SK-N-MC (cell line): Measurements from ENCODE around the gene CDC6.

Source experiments
- DNase-seq: peaks from one replicate; pipeline ENCODE4 v3.0.0-alpha.2; 2011; ENCODE audit warnings: low read depth, low spot score
- H3K27ac ChIP-seq: fragments of 200-600 bp; sonication (generic); 2 replicates; pipeline ENCODE4 v1.5.1; 2016; ENCODE audit warnings: mixed run types
- H3K36me3 ChIP-seq: fragments of 200-600 bp; sonication (generic); 2 replicates; pipeline ENCODE4 v1.6.1; 2017; ENCODE audit warnings: antibody characterized with exemption, low read length, mixed read lengths; ENCODE audit not compliant: insufficient read depth
- H3K4me3 ChIP-seq: fragments of 200-600 bp; sonication (generic); 2 replicates; pipeline ENCODE4 v1.5.1; 2016
- H3K9ac ChIP-seq: fragments of 200-600 bp; sonication (generic); 2 replicates; pipeline ENCODE4 v1.8.0; 2017; ENCODE audit warnings: mixed run types, mixed read lengths; ENCODE audit not compliant: insufficient read length
- H3K9me3 ChIP-seq: fragments of 200-600 bp; sonication (generic); 2 replicates; pipeline ENCODE4 v1.6.1; 2017; ENCODE audit warnings: low read depth, mild to moderate bottlenecking, antibody characterized with exemption, low read length, moderate library complexity, mixed read lengths
- EZH2 ChIP-seq: fragments of 200-600 bp; sonication (generic); IDR thresholded peaks from one replicate; pipeline ENCODE4 v1.6.1; 2017; ENCODE audit warnings: antibody characterized with exemption
- FOXP2 ChIP-seq: optimal IDR thresholded peaks from 2 replicates; pipeline ENCODE3; 2011; ENCODE audit warnings: mild to moderate bottlenecking, moderate library complexity; ENCODE audit not compliant: insufficient read depth; ENCODE audit errors: extremely low read length, control extremely low read depth
- POLR2AphosphoS5 ChIP-seq: IDR thresholded peaks from 2 replicates; pipeline ENCODE4 v1.6.1; 2012; ENCODE audit warnings: mild to moderate bottlenecking, low read depth, low read length, borderline replicate concordance

CDC6 gene

DNA sequence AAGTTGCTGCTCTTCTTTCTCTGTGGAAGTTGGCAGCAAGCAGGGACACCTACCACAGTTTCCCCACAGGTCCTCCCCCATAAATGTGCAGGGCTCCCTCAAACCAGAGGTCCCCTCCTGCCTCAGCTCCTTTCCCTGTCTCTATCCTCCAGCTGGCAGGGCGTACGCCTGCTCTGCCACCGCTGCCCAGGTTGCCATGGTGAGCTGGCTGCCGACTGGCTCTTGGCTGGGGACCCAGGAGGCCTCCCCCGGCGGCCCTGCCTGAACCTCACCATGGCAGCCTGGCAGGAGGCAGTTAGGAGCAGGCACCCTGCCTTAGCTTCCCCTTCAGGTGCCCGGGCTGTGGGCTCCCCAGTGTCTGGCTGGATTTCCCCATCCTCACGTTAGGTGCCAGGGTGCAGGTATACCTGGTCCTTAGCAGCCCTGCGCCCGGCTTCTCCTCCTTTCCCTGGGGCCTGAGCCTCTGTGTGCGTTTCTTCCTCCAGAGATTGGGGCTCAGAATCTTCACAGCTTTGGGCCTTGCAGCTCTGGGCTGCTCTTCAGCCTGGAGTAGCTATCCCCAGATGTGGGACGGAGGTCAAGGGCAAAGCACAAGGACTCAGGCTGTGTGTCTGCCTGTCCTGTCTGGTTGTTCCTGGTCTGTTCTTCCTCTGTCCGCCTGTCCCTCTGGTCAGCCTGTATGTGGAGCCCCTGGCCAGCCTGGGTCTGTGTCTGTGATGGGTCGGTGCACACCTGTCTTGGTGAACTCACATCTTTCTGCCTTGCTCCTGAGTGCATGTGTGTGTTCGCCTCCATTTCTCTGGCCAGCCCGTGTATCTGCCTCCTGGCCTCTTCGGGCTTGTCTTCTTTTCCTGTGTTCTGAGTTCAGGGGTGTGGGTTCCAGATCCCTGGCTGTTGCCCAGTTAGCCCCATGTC is 61.1 kb downstream of the CDC6 start:
- Histone ChIP-seq H3K36me3 (peaks cover 23% of the 10 kb centered on the region; the same call in 1 of the 2 replicates), H3K27ac (peak overlapping the region; percentile 54; the same call in 1 of the 2 replicates)
- no peak for DNase-seq

GRCh38 chr17:40349477-40349894 is 61.8 kb downstream of the CDC6 start:
- no peak for TF ChIP-seq FOXP2

More for the DNA sequence above, 61.1 kb downstream of the CDC6 start:
- no peaks in the 10 kb centered on the region for H3K9me3 ChIP-seq
- no peak overlapping the region for H3K4me3 ChIP-seq
- no peak overlapping the region for H3K9ac ChIP-seq
- TF ChIP-seq FOXP2 (no peak), EZH2 (no peak), POLR2AphosphoS5 (no peak)

GRCh38 chr17:40349895-40350688 is 62.4 kb downstream of the CDC6 start:
- peaks cover 26% of the 10 kb centered on the region; the same call in 1 of the 2 replicates for H3K36me3 ChIP-seq
- DNase-seq: no peak
- no peak for TF ChIP-seq EZH2
- no peak for TF ChIP-seq FOXP2
- no peaks in the 10 kb centered on the region for H3K9me3 ChIP-seq
- H3K4me3 ChIP-seq: peak overlapping the region; percentile 41
- H3K27ac ChIP-seq: peak overlapping the region; percentile 56; the same call in 1 of the 2 replicates
- H3K9ac ChIP-seq: no peak overlapping the region

More at GRCh38 chr17:40349477-40349894, 61.8 kb downstream of the CDC6 start:
- no peak for DNase-seq
- Histone ChIP-seq H3K27ac (no peak overlapping the region), H3K4me3 (no peak overlapping the region), H3K9me3 (no peaks in the 10 kb centered on the region), H3K36me3 (peaks cover 26% of the 10 kb centered on the region; the same call in 1 of the 2 replicates), H3K9ac (no peak overlapping the region)

DNA sequence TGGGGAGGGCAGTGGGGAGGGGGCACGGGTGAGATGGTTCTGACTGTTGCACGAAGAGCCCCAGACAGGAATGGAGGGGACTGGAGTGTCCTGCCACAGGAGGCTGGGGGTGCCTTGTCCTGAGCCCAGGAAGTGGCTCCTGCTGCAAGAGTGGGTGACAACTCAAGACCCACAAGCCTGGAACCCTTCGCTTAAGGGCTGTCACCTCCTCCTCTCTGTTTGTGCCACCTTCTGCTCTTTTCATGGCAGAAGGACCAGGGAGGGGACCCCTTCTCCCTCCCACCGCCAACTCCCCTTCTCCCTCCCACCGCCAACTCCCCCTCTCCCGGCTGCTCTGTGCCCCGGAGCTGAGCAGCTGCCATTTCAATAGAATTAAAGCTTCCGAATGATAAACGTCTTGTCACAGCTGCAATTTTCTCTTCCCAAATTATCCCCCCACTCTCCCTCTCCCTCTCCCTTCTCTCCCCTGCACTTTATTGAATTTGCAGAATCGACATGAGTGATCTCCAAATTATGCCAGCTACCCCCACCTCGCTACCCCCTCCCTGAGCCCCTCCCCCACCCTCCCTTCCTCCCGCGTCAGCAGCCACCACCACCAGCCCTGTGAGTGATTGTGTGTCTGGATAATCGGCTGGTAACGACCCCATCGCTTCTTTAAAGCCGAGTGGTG is 63.1 kb downstream of the CDC6 start:
- H3K9ac ChIP-seq: no peak overlapping the region
- H3K27ac ChIP-seq: peak overlapping the region; percentile 56
- no peaks in the 10 kb centered on the region for H3K9me3 ChIP-seq
- no peak for DNase-seq
- peaks cover 32% of the 10 kb centered on the region; the same call in 1 of the 2 replicates for H3K36me3 ChIP-seq
- peak overlapping the region; percentile 41 for H3K4me3 ChIP-seq
- no peak for TF ChIP-seq EZH2
- TF ChIP-seq FOXP2: no peak
- no peak for TF ChIP-seq POLR2AphosphoS5

- H3K9me3 ChIP-seq: no peaks in the 10 kb centered on the region
- H3K4me3 ChIP-seq: peak overlapping the region; percentile 41
- peak overlapping the region; percentile 56 for H3K27ac ChIP-seq
- TF ChIP-seq FOXP2: no peak
- TF ChIP-seq EZH2: no peak
- no peak for TF ChIP-seq POLR2AphosphoS5
- H3K9ac ChIP-seq: no peak overlapping the region
- peaks cover 39% of the 10 kb centered on the region for H3K36me3 ChIP-seq
- DNase-seq: no peak
Measured at GRCh38 chr17:40351359-40352236, 63.9 kb downstream of the CDC6 start.

- no peak for TF ChIP-seq EZH2
- no peak for TF ChIP-seq POLR2AphosphoS5
- TF ChIP-seq FOXP2: no peak
- peaks cover 39% of the 10 kb centered on the region for H3K36me3 ChIP-seq
- H3K4me3 ChIP-seq: no peak overlapping the region
- no peak overlapping the region for H3K27ac ChIP-seq
- no peak overlapping the region for H3K9ac ChIP-seq
- H3K9me3 ChIP-seq: no peaks in the 10 kb centered on the region
- DNase-seq: no peak
Measured at GRCh38 chr17:40352237-40352778, 64.6 kb downstream of the CDC6 start.

DNA sequence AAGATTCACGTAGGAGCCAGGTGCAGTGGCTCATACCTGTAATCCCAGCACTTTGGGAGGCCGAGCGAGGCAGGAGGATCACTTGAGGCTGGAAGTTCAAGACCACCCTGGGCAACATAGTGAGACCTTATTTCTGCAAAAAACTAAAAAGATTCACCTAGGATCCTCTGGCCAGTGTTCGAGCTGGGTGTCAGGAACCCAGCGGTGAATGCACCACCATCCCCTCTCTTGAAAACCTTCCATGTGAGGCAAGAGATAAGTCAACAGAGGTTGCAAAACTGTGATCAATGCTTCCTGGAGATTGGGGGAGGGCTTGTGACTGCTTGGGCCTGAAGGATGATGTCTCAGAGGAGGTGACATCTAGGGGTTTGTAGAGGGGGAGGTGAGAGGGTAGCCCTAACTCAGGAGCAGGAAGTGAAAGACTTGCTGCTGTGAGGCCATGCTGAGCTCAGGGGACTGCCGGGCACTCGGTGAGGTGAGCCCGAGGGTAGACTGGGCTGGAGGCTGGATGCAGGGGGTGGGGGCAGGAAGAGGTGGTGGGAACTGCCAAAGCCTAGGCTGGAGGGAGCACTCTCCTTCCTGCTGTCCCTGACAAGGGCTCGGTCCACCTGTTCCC is 65.2 kb downstream of the CDC6 start:
- no peak overlapping the region for H3K4me3 ChIP-seq
- H3K36me3 ChIP-seq: peaks cover 39% of the 10 kb centered on the region
- H3K27ac ChIP-seq: no peak overlapping the region
- H3K9me3 ChIP-seq: no peaks in the 10 kb centered on the region
- DNase-seq: no peak
- TF ChIP-seq POLR2AphosphoS5 (no peak), EZH2 (no peak), FOXP2 (no peak)
- no peak overlapping the region for H3K9ac ChIP-seq
